ENCODE results near the gene NFIB.

DNA sequence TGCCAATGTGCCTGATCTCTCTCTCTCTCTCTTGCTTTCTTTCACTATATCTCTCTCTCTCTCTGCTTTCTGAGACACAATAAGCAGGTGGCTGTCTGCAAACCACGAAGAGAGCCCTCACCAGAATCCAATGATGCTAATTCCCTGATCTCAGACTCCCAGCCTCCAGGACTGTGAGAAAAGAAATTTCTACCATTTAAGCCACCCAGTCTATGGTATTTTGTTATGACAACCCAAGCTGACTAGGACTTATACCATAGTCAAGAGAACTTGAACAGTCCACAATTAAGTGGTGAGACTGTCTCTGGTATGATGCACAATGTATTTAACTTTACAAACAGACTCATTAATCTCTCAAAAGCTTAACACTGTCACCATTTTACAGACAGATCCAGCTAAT lies 67.0 kb downstream of the NFIB start:
- TF ChIP-seq CTCF (IDR thresholded peaks at IDR 0.05) (no peak), EZH2phosphoT487 (IDR thresholded peaks at IDR 0.05) (no peak), EZH2 (IDR thresholded peaks at IDR 0.05) (no peak)
